ENCODE results near the gene RPRD1A. TPM values are rescaled to one million over a fixed set of nuclear protein-coding genes. Genes with fewer than 3 reads are reported as not detected.
A peak's percentile ranks its signal among the peaks of the same experiment; 100 is the strongest.

RPRD1A gene
- total and polyA plus RNA-seq, 2 of the 4 experiments (the other 2 are of a cell fraction), result 23.3 to 27.2 TPM

DNA sequence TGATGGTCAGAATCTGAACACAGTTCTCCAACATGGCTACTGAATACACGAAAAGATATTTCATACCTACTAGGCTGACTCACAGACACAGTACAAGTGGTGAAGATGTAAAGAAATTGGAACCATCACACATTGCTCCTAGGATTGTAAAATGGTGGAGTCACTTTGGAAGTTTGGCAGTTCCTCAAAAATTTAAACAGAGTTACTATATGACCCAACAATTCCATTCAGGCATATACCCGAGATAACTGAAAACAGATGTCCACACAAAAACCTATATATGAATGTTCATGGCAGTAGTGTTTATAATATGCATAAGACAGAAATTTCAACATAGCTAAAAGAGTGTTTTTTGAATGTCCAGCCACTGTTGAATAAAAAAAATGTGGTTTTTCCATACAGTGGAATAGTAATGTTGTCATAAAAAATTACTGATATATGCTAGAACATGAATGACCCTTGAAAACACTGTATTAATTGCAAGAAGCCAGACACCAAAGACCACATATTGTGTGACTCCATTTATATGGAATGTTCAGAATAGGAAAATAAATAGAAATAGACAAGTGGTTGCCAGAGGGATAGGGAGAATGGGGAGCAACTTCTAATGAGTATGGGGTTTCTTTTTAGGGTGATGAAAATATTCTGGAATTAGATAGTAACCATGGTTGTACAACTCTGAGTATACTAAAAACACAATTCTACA is 84.8 kb downstream of the RPRD1A start:
- CTCF ChIA-PET, result no interaction called here

More for the DNA sequence above, 84.8 kb downstream of the RPRD1A start:
- Histone ChIP-seq H4K91ac (ENCODE audit: insufficient read depth, low read depth, low read length) (no peak overlapping the region), H3K9me3 (ENCODE audit: control insufficient read depth, insufficient read depth, low read length) (no peaks in the 10 kb centered on the region; the same call in 1 of the 2 replicates), H4K8ac (ENCODE audit: low read depth in 2 of 2, low read length in 2 of 2) (no peak overlapping the region), H3K27me3 (ENCODE audit: control insufficient read depth, insufficient read depth, low read length) (no peaks in the 10 kb centered on the region), H2AK9ac (replicated peaks; ENCODE audit: low read depth, low read length, poor library complexity) (no peak overlapping the region), H3K27ac (ENCODE audit: insufficient read depth, low read length) (no peak overlapping the region), H2BK5ac (ENCODE audit: low read depth, low read length, poor library complexity, severe bottlenecking) (peak overlapping the region; percentile 91), H3K36me3 (ENCODE audit: control insufficient read depth, insufficient read depth, low read length) (peaks cover 14% of the 10 kb centered on the region), H3K4me3 (ENCODE audit: insufficient read depth, low read depth, low read length) (no peak overlapping the region), H4K20me1 (ENCODE audit: insufficient read depth, low read length) (no peaks in the 10 kb centered on the region), H3K14ac (replicated peaks; ENCODE audit: low read depth, low read length) (no peak overlapping the region), H3K56ac (ENCODE audit: extremely low read depth, insufficient read depth, low read length) (no peak overlapping the region), H3K23ac (ENCODE audit: low read depth, low read length) (no peak overlapping the region), H3K18ac (ENCODE audit: low read depth, low read length) (no peak overlapping the region), H2AFZ (replicated peaks; ENCODE audit: low read length, poor library complexity) (no peak overlapping the region), H3K4me1 (ENCODE audit: control insufficient read depth, insufficient read depth, low read length) (peaks cover 11% of the 10 kb centered on the region), H4K5ac (ENCODE audit: low read depth, low read length) (no peak overlapping the region), H2BK120ac (ENCODE audit: low read depth, low read length) (peak overlapping the region; percentile 86; the same call in 1 of the 2 replicates), H3K9me1 (ENCODE audit: insufficient read depth, low read length) (peaks cover 5% of the 10 kb centered on the region; the same call in 1 of the 2 replicates), H2BK20ac (ENCODE audit: low read depth, low read length) (no peak overlapping the region), H3K4me2 (ENCODE audit: low read depth, low read length) (no peak overlapping the region), H3K79me1 (ENCODE audit: low read depth in 1 of 2, low read length in 2 of 2) (peaks cover 0 to 7% of the 10 kb centered on the region in 2 experiments; a peak in 2 of 4 replicates), H3K4ac (ENCODE audit: low read depth, low read length) (no peak overlapping the region), H2AK5ac (ENCODE audit: low read depth, low read length) (no peak overlapping the region), H2BK15ac (ENCODE audit: low read depth, low read length) (no peak overlapping the region), H3K9ac (ENCODE audit: low read depth, low read length) (no peak overlapping the region)
- peak; percentile 92 for DNase-seq
- TF ChIP-seq USF2 (IDR thresholded peaks at IDR 0.05; ENCODE audit: low read depth, low read length), result no peak
- in situ Hi-C loops (cut with MboI; ENCODE audit: low sequenced_read_pairs), result no loop called here
- POLR2A ChIA-PET (ENCODE audit: unreplicated experiment), result no interaction called here
- WGBS, 2 experiments (ENCODE audit: extremely low coverage in 2 of 2, insufficient read length in 1 of 2), result no CpG with 5 or more reads among the region's 2 CpGs
- ATAC-seq (ENCODE audit: low read depth), result peak; percentile 66
- dilution Hi-C loops (cut with HindIII; ENCODE audit: low sequenced_read_pairs, unreplicated experiment), result no loop called here
- no TSS peak for BruUV-seq (replicated peaks)
- intact Hi-C loops (cut with micrococcal nuclease), result no loop called here

All from IMR-90 (cell line).